HG02610 (cell line): ENCODE measurements around the gene CHCHD4.

Source experiments
- ATAC-seq: cut with Tn5 transposase; IDR thresholded peaks from one replicate; pipeline ENCODE4 v1.9.1; 2021; ENCODE audit warnings: mild to moderate bottlenecking, moderate library complexity; ENCODE audit not compliant: unreplicated experiment

CHCHD4 gene

DNA sequence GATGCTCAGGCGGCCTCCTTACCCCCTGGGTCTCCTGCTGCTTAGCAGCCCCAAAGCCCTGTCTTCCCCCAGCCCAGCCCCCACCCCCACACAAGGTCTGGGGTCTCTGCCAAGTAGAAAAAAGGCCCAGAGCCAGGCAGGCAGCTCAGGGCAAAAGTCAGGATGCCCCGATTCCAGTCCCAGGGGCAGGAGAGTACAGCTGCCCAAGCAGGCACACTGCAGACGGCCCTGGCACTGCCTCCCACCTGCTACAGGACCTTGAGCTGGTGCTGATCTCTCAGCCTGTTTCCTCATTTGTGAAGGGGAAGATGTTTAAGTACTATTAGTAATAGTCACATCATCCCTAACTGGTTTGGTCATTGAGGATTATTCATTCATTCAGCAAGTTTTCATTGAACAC, 12.8 kb upstream of the CHCHD4 start:
- no peak for ATAC-seq

DNA sequence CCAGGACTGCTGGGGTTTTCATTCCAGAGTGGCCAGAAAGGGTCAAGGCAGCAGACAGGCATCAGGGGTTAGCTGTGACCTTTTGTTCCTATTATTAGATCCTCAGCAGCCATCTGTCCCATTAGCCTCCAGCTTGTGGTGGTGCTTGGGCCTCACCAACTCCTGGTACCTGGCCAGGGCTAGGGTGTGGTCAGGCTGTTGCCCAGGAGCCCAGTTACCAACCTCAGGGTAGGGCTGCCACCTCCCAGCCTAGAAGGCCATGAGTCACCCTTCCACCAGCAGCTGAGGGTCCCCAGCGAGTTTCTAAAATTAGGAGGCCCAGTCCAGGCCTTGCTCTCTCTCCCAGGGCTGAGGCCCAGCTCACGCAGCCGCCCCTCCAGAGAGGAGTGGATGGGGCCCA, 12.3 kb upstream of the CHCHD4 start:
- ATAC-seq: no peak

DNA sequence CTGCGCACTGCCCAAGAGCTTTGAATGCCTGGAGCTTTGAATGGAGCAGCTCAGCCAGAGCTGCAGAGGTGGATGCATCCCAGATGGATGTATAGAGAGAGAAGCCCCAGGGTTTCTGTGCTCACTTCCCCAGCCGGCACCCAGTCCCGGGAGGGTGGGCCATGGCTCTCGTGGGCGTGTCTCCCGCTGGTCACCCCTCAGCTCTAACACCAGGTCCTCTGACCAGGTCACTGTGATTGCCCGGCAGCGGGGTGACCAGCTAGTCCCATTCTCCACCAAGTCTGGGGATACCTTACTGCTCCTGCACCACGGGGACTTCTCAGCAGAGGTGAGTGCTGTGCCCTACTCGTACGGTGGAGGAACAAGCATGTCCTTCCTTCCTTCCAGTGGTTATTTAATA, 10.9 kb upstream of the CHCHD4 start:
- no peak for ATAC-seq

DNA sequence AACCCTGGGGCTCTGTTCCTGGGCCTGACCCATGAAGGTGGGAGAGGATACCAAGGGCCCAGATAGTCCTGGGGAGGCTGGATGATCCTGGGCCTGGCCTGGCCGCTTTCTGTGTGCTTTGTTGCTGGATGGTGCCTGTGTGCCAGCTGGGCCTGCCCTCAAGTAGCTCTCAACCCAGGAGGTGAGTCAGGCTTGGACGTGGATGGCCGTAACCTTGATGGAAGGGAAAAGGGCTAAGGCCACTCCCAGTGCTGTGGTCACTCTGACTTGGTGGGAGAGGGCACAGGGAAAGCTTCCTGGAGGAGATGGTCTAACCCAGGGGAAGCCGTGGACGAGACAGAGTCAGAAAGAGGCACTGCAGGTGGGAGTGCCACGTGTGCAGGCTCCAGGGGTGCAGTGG, 9.6 kb upstream of the CHCHD4 start:
- ATAC-seq: no peak

DNA sequence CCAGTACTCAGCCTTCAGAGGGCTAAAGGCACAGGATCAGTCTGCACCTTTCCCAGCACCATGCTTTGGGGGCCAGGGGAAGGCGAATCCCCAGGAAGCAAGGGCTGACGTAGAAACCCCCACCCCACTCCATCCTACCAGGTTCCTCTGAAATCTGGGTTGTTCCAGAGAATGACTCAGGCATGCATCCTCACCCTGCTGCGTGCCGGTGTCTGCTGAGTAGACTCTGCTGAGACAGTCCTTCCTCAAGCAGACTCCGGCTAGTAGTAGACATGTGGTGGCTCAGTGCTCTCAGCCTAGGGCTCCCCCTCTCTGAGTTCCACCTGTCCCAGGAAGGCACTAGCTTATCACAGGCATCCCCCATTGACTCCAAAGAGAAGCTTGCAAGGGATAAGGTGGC, 9.2 kb upstream of the CHCHD4 start:
- ATAC-seq: no peak

DNA sequence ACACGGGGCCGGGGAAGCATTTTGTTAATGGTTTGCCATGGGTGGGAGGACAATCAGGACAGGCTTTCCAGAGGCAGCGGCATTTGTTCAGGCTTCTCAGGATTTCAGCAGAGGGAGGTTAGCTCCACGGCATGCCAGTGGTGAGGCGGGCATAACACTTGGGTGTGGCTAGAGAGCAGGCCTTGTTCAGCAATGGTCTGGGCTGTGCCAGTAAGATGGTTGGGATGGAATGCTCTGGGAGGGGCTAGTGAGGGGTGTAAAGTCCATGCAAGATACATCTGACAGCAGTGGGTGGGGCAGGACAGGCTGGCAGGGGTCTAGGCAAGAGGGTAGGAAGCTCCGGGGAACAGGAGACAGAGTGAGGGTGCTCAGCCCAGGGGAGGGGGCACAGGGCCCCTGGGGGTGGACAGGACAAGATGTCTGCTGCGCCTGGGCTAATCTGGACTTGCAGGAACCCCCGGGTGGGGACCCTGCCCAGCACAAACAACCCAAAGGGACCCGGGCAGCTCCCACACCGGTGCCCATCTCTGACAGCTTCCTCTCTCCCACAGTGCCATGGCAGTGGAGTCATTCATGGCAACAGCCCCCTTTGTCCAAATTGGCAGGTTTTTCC, 8.6 kb upstream of the CHCHD4 start:
- ATAC-seq: no peak

DNA sequence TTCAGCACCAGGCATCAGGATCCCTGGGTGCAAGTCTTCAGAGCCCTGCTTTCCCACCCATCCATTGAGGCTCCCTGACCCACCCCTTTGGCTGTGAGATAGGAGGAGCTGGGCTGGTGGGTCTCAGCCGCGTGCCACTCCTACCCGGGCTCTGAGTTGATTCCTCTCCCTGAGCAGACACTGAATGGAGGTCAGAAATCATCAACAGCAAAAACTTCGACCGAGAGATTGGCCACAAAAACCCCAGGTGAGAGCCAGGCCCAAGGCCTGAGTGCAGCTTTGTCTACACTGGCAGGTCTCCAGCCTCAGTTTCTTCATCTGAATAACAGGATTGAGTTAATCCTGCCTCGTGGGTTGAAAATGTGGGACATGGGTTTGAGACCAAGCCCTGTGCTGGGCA, 8.0 kb upstream of the CHCHD4 start:
- no peak for ATAC-seq

DNA sequence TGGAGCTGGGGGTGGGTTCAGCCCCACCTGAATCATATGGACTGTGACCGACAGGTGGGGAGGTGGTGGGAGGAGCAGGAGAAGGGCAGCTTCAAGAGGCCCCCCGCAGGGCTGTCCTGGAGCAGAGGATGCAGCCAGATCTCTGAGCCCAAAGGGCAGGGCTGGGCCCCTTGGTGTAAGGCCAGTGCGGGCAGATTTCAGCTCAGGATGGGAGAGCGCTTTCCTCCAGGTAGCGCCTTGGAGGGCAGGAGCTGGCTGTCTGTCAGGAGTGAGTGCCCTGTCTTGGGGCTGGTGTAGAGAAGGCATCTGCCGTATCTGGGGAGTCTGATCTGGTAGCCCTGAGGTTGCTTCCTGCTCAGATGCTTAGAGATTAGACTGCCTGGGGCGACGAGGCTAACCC, 7.5 kb upstream of the CHCHD4 start:
- ATAC-seq: no peak

DNA sequence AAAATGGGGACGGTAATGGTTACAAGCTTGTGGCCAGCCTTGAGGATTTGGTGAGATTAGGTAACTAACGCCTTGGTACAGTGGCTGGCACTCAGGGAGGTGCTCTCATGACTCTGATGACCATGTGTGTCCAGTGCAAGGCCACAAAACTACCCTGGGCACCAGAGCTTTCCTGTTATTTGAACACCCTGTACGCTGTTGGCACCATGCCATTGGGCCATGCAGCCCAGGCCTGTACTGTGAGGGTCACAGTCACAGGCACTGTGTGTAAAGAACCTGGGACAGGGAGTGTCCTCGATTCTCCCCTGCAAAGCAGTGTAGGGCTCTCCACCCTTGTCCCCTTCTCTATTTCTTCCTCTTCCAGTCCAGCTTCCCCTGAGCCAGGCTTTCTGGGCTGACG, 6.5 kb upstream of the CHCHD4 start:
- no peak for ATAC-seq

DNA sequence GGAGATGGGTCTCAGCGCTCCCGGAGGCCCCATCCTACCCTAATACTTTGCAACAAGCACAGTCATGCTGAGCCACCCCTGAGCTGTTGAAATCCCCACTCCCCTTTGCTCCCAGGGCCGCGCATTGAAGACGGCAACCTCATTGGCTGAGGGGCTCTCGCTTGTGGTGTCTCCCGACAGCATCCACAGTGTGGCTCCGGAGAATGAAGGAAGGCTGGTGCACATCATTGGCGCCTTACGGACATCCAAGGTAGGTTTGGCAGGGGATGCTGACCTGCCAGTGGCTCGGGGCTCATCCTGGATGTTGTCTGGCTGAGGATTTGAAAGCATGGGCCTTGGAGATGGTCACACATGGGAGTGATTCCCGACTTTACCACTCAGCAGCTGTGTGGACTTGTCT, 6.0 kb upstream of the CHCHD4 start:
- ATAC-seq: no peak

DNA sequence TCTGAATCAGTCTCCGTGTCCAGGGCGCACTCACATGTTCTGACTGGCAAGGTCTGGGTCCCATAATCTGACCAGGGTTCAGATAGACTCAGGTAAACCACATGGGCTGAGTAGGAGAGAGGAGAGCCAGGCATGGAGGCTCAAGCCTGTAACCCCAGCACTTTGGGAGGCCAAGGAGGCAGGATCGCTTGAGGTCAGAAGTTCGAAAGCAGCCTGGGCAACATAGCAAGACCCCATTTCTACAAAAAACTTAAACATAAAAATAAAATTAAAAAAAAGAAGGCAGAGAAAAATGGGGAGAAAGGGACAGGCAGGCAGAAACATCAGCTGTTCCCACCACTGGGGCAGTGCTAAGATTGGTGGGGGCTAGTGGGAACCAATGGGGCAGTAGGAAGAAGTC, 5.6 kb upstream of the CHCHD4 start:
- ATAC-seq: no peak

DNA sequence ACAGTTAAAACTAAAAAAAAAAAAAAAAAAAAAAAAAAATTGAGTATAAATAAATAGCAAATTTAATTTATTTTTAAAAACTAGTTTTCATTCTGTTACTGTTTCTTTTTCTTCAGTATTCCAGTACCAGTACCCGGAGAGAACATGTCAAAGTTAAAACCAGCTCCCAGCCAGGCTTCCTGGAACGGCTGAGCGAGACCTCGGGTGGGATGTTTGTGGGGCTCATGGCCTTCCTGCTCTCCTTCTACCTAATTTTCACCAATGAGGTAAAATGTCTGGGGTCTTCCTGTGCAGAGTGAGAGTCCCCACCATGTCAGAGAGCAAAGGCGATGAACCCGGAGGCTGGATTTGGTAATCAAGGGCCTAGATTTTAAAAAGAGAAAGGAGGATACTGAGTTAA, 4.6 kb upstream of the CHCHD4 start:
- ATAC-seq: no peak

DNA sequence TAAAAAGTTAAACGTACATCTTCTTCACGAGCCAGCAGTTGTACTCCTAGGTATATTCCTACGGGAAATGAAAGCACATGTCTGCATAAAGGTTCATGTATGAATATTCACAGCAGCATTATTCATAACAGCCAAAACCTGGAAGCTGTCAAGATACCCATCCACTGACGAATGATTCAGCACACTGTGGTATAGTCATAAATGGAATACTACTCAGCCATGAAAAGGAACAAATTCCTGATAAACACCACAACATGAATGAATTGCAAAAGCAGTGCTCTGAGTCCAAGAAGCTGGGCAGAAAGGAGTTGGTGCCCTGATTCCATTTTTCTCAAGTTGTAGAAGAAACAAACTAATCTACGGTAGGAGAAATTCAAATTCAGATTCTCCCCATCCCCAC, 4.1 kb upstream of the CHCHD4 start:
- no peak for ATAC-seq

DNA sequence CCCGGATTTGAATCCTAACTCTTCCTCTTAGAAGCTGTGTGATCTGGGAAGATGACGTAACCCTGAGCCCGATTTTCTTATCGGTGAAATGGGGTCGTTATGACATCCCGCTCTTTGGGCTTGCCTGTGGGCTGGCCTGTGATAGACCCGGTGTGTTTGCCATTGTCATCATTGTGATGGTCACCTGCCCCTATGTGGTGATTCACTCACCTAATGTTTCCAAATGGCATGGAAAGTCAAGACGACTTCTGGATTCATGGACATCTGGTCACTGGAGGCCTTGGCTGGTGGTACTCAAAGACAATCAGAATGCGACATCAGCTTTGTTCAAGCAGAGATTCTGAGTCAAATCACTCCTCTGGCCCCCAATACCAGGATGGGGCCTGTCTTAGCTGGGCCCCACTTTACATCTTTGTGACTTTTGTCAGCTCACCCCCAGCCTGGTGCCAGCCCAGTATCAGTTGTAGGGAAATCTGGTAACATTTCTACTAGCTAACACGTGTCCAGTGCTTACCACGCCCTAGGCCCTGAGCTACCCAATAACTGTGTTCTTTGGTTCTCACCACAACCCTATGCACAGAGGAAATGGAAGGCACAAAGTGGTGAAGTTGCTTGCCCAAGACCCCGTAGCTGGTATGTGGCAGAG, 3.0 kb upstream of the CHCHD4 start:
- no peak for ATAC-seq

DNA sequence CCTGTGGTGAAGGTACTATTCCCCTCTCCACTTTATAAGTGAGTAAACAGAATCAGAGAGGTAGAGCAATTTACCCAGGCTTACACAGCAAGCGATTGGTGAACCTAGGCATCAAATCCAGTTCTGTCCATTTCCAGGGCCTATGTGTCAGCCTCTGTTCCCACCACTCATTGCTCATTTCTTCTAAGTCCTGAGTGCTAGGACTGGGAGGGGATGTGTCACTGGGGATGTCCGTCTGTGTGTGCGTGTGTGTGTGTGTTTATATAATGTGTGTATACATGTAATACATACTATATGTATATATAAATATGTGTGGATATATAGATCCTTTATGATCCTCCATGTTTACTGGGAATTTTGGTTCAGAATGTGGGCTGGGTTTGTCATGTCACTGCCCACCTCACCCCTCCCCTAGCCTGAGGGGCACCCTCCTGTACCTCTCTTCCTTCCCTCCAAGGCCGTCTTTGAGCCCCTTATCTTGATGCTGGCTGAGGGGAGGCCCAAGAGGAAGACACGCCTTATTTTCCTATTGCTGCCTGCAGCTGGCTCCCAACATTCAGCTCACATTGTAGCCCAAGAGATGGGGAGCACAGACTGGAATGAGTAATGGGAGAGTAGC, 2.3 kb upstream of the CHCHD4 start:
- no peak for ATAC-seq

DNA sequence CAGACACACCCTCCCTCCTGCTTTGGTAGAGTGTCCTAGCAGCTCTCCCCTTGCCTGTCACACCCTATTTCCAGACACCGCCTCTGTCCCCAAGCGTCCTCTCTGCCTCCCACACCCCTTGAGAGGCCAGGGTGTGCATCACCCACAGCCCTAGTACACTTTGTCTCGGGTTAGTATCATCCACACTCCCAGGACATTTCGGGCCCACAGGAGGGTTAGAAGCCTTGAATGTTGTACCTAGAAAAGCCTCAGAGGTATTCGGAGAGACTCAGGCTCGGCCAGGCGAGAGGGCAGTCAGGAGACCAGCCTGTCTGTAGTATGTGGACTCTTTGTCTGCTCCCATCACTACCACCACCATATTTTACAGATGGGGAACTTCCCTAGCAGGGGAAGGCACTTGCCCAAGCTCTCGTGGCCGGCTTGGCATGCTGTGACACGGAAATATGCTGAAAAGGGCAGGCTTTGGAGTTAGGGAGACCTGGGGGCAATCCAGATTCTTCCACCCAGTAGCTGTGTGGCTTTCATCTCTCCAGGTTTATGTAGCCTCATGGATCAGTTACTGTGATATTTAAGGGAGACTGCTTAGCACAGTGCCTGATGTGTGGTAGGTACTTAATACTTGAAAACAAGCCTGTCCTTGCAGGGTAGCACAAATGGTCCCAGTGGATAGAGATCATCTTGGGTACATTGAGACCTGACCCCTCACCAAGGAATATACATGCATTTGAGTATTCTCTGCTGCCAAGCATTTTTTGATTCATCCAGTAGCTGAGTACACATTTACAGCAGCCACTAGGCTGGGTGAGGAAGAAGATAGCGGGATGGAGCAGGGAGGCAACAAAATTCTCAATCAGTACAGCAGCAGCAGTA, 1.6 kb upstream of the CHCHD4 start:
- ATAC-seq: no peak

DNA sequence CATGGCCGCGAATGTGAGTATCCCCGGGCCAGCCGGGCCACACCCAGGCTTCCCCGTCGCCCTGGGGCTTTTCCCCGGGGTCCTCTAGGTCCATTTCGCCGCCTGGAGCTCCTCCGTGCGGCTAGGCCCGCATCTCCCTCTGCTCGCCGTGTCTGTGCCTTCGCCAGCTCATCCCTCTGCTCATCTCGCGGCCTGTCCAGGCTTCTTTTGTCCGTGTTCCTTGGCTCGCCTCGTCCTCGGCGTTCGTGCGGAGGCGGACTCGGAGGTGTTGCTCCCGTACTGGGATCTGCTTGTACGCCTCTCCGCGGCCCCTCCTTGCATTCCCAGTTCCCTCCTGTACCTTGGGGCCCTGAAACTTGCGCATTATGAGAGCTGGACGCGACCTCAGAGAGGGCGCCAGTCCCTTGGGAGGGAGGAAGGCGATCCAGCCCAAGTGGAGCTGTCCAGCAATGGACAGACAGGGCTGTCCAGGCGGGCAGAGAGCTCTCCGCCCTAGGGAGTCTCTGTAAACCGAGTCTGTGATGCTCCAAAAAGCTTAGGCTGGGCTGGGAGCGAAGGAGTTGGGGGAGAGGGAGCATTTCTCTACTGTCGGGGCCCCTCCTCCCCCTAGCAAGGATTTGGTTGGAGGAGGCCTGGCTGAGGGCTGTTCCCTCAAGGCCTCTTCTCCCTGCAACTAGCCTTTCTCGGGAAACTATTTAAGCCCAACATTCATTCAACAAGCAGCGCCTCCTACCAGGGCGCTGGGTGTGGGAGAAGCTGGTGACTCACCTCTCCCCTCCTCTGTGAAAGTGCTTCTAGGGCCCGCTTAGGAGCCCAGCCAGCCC, 735 bp upstream of the CHCHD4 start:
- ATAC-seq: peak; percentile 23

DNA sequence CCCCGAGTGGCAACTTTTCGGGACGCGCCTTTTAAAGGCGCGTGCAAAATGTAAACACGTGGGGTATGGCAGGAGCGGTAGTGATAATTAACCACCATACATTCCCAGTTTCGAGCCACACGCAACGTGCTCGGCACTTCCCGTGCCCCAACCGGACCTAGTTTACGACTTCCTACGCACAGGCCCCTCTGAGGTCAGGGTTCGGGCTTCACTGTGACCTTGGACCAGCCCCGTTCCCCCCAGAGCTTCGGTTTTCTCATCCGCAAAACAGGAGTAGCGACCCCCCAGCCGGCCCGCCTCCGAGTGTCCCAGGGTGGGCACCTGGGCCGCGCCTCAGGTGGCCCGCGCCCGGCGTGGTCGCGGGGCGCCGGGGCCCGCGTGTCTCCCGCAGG, 451 bp downstream of the CHCHD4 start:
- peak; percentile 43 for ATAC-seq

DNA sequence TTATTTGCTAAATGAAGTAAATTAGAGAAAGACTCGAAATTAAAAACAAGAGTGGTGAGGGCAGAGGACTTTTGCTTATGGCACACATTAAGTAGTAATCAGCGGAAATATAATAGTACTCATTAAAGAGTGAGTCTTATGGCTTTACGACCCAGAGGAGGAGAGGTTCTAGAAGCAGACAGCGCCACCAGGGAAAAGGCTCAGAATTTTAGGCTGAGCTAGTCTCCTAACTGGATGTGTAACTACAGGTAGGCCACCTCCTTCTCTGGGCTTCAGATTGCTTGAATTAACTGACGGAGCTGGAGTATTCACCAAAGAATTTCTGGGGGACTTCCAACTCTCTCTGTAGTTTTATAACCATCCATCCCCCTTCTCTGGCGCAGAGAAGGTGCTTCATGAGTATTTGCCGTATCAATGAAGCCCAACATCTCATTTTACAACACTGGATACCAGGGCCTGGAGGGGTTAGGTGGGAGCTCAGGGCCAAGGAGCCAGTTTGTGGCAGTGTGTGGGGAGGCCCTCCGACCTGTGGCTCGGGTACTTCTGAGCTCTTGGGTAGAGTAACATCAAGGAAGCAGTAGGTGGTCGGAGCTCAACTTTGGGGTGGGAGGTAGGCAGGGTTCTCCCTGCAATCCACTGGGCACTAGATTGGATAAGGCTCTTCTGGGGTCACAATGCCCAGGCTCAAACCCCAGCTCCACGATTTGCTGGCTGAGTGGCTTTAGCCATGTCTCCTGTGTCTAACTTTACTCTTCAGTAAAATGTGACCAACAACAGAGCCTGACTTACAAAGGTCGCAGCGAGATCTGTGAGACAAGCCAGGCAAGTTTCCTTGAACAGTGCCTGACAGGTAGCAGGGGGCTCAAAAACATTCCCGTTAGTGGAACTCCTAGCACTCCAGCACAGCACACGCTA, 1.1 kb downstream of the CHCHD4 start:
- ATAC-seq: no peak

DNA sequence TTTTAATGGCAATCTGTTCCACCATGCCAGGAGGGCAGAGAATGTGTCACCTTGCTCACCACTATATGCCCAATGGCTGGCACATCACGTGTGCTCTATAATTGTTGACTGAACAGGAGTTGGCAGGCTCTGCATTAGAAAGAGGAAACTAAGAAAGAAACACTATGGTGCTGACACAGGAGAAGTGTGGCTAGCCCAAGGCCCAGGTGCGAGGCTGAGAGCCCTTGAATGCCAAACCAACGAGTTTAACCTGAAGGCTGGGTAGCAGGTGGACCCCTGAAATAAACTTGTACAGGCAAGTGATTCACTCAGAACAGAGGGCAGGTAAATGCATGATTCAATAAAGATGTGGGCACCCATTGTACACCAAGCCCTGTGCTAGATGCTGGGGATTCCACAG, 2.4 kb downstream of the CHCHD4 start:
- ATAC-seq: no peak
